Brain microvascular endothelial cell (primary cell): Measurements from ENCODE around the gene WNK2.

Experiments
- DNase-seq: peaks from one replicate; pipeline ENCODE4 v3.0.0-alpha.2; 2020
- H3K27ac ChIP-seq: fragments of 250-450 bp; sonication (Bioruptor Pico); 2 replicates; pipeline ENCODE4 v1.5.1; 2020; ENCODE audit warnings: mild to moderate bottlenecking, moderate library complexity
- H3K27me3 ChIP-seq: fragments of 250-450 bp; sonication (Bioruptor Pico); replicated peaks from 2 replicates; pipeline ENCODE4 v1.5.1; 2020; ENCODE audit warnings: mild to moderate bottlenecking
- H3K36me3 ChIP-seq: fragments of 250-450 bp; sonication (Bioruptor Pico); replicated peaks from 2 replicates; pipeline ENCODE4 v1.5.1; 2020; ENCODE audit warnings: mild to moderate bottlenecking
- H3K4me3 ChIP-seq: 2 replicates; pipeline ENCODE4 v1.5.1; 2011; ENCODE audit warnings: low read depth, mild to moderate bottlenecking, control low read depth, low read length, moderate library complexity
- CTCF ChIP-seq: IDR thresholded peaks from 2 replicates; pipeline ENCODE4 v1.5.1; 2011; ENCODE audit warnings: low read depth, mild to moderate bottlenecking, moderate library complexity, low read length, control low read depth, inconsistent platforms; ENCODE audit errors: missing control alignments
- in situ Hi-C: cut with HindIII; loops from 2 replicates; pipeline ENCODE4 v1.10.0; 2017; ENCODE audit warnings: low sequenced_read_pairs, low pct_ligation_motif_present

The WNK2 gene

GRCh38 chr9:93244510-93245436, 60.8 kb downstream of the WNK2 start:
- no peak for TF ChIP-seq CTCF
- H3K27me3 ChIP-seq = no peaks in the 10 kb centered on the region
- H3K4me3 ChIP-seq = no peak overlapping the region
- in situ Hi-C loops = no loop called here
- no peaks in the 10 kb centered on the region for H3K36me3 ChIP-seq
- no peak for DNase-seq
- no peak overlapping the region for H3K27ac ChIP-seq

GRCh38 chr9:93245437-93245970, 61.6 kb downstream of the WNK2 start:
- Histone ChIP-seq H3K27ac (no peak overlapping the region), H3K27me3 (no peaks in the 10 kb centered on the region), H3K36me3 (no peaks in the 10 kb centered on the region), H3K4me3 (no peak overlapping the region)
- in situ Hi-C loops = no loop called here
- no peak for DNase-seq
- TF ChIP-seq CTCF = no peak

- no peak for TF ChIP-seq CTCF
- Histone ChIP-seq H3K27me3 (no peaks in the 10 kb centered on the region), H3K4me3 (no peak overlapping the region), H3K27ac (no peak overlapping the region), H3K36me3 (no peaks in the 10 kb centered on the region)
- in situ Hi-C loops = no loop called here
- no peak for DNase-seq
These were observed 62.2 kb downstream of the WNK2 start for GRCh38 chr9:93246111-93246510.

- H3K27me3 ChIP-seq = no peaks in the 10 kb centered on the region
- H3K36me3 ChIP-seq = no peaks in the 10 kb centered on the region
- no peak overlapping the region for H3K4me3 ChIP-seq
- in situ Hi-C loops = no loop called here
- no peak for DNase-seq
- H3K27ac ChIP-seq = no peak overlapping the region
- no peak for TF ChIP-seq CTCF
These were observed 62.6 kb downstream of the WNK2 start for GRCh38 chr9:93246526-93246925.

GRCh38 chr9:93247099-93247865, 63.3 kb downstream of the WNK2 start:
- no peaks in the 10 kb centered on the region for H3K27me3 ChIP-seq
- TF ChIP-seq CTCF = no peak
- no peaks in the 10 kb centered on the region for H3K36me3 ChIP-seq
- H3K4me3 ChIP-seq = no peak overlapping the region
- no peak for DNase-seq
- H3K27ac ChIP-seq = no peak overlapping the region
- in situ Hi-C loops = no loop called here
